Measurements from ENCODE around the gene NEAT1. TPM values are rescaled to one million over a fixed set of nuclear protein-coding genes. Genes with fewer than 3 reads are reported as not detected.

The NEAT1 gene
- total RNA-seq, 1 donor from 2014 or later, result 333 TPM

GRCh38 chr11:65485920-65486219, 63.3 kb downstream of the NEAT1 start:
- H3K9me3 Mint-ChIP-seq (ENCODE audit: low read depth), result no peaks in the 10 kb centered on the region
- H3K4me3 Mint-ChIP-seq (ENCODE audit: unreplicated experiment), result no peak overlapping the region
- TF ChIP-seq CTCF (IDR thresholded peaks at IDR 0.05), result no peak
- no peaks in the 10 kb centered on the region for H3K36me3 Mint-ChIP-seq (ENCODE audit: low read depth)
- peak overlapping the region; percentile 89 for H3K27ac Mint-ChIP-seq (ENCODE audit: unreplicated experiment)
- H3K27me3 Mint-ChIP-seq (ENCODE audit: low read depth), result no peaks in the 10 kb centered on the region
- H3K4me1 Mint-ChIP-seq (ENCODE audit: low read depth), result peaks cover 75% of the 10 kb centered on the region
- no peak for DNase-seq (ENCODE audit: low spot score)

GRCh38 chr11:65486570-65487466, 64.2 kb downstream of the NEAT1 start:
- Mint-ChIP-seq H3K4me3 (ENCODE audit: unreplicated experiment) (no peak overlapping the region), H3K27me3 (ENCODE audit: low read depth) (no peaks in the 10 kb centered on the region), H3K4me1 (ENCODE audit: low read depth) (peaks cover 80% of the 10 kb centered on the region), H3K9me3 (ENCODE audit: low read depth) (no peaks in the 10 kb centered on the region), H3K36me3 (ENCODE audit: low read depth) (no peaks in the 10 kb centered on the region), H3K27ac (ENCODE audit: unreplicated experiment) (peak overlapping the region; percentile 100)
- DNase-seq (ENCODE audit: low spot score), result peak; percentile 30
- TF ChIP-seq CTCF (IDR thresholded peaks at IDR 0.05), result no peak

GRCh38 chr11:65487467-65488272, 65.1 kb downstream of the NEAT1 start:
- Mint-ChIP-seq H3K4me3 (ENCODE audit: unreplicated experiment) (peak overlapping the region; percentile 43), H3K4me1 (ENCODE audit: low read depth) (peaks cover 81% of the 10 kb centered on the region), H3K27me3 (ENCODE audit: low read depth) (no peaks in the 10 kb centered on the region), H3K9me3 (ENCODE audit: low read depth) (no peaks in the 10 kb centered on the region), H3K27ac (ENCODE audit: unreplicated experiment) (peak overlapping the region; percentile 100), H3K36me3 (ENCODE audit: low read depth) (no peaks in the 10 kb centered on the region)
- TF ChIP-seq CTCF (IDR thresholded peaks at IDR 0.05), result peak; percentile 12
- peak; percentile 99 for DNase-seq (ENCODE audit: low spot score)

- TF ChIP-seq CTCF (IDR thresholded peaks at IDR 0.05), result no peak
- DNase-seq (ENCODE audit: low spot score), result peak; percentile 79
- Mint-ChIP-seq H3K9me3 (ENCODE audit: low read depth) (no peaks in the 10 kb centered on the region), H3K36me3 (ENCODE audit: low read depth) (no peaks in the 10 kb centered on the region), H3K4me3 (ENCODE audit: unreplicated experiment) (peak overlapping the region; percentile 43), H3K4me1 (ENCODE audit: low read depth) (peaks cover 89% of the 10 kb centered on the region), H3K27ac (ENCODE audit: unreplicated experiment) (peak overlapping the region; percentile 100), H3K27me3 (ENCODE audit: low read depth) (no peaks in the 10 kb centered on the region)
Observed at GRCh38 chr11:65488273-65489034, 65.9 kb downstream of the NEAT1 start.
